T-helper 1 cell treated with Interleukin-12 subunit alpha and Interleukin-12 subunit beta and Interleukin-4 antibody, amounts not matched to agents 30 ng/mL and 1 ng/mL, for 36 hours (primary cell): ENCODE measurements around the gene DUOX2. TPM values are rescaled to one million over a fixed set of nuclear protein-coding genes. Genes with fewer than 3 reads are reported as not detected.

Source experiments
- intact Hi-C: fragments of 100-400 bp; cut with micrococcal nuclease; formaldehyde crosslinking; loops from one replicate; pipeline ENCODE4 v1.15.1; 2024
- total RNA-seq: library from RNA; stranded (reverse); gene quantifications from 2 replicates; pipeline ENCODE4 v1.2.3, GENCODE V29; 2022

Gene DUOX2
- total RNA-seq, 1 donor from 2014 or later, result not detected

GRCh38 chr15:45120081-45120972, 6.4 kb upstream of the DUOX2 start:
- intact Hi-C loops, result no loop called here

GRCh38 chr15:45118996-45119395, 5.0 kb upstream of the DUOX2 start:
- intact Hi-C loops, result loop anchor here (2.0 to 10.0 kb wide), 5 partner anchors 14 to 540 kb away; no protein-coding TSS in a partner anchor

GRCh38 chr15:45118131-45118588, 4.2 kb upstream of the DUOX2 start:
- intact Hi-C loops, result loop anchor here (2.0 to 10.0 kb wide), 5 partner anchors 15 to 539 kb away; no protein-coding TSS in a partner anchor

GRCh38 chr15:45117308-45118130, 3.5 kb upstream of the DUOX2 start:
- intact Hi-C loops, result loop anchor here (2.0 to 10.0 kb wide), 5 partner anchors 15 to 539 kb away; no protein-coding TSS in a partner anchor

DNA sequence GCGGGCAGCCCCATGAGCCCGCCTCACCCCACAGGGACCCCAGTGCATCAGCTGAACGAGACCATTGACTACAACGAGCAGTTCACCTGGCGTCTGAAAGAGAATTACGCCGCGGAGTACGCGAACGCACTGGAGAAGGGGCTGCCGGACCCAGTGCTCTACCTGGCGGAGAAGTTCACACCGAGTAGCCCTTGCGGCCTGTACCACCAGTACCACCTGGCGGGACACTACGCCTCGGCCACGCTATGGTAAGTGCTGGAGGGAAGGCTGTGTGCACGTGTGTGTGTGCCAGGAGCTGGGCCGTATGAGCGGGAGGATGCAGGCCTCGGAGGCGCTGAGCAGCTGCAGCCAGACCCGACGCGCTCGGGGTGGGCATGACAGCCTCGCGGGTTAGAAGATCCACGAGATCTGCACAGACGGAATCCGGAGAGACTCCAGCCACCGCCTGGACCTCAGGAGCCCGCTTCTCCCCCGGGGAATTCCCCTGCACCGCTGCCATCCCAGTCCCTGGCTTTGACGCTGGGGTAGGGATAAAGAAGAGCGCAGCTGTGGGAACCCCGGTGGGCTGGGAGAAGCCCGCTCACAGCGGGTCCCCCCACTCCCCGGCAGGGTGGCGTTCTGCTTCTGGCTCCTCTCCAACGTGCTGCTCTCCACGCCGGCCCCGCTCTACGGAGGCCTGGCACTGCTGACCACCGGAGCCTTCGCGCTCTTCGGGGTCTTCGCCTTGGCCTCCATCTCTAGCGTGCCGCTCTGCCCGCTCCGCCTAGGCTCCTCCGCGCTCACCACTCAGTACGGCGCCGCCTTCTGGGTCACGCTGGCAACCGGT, 2.7 kb upstream of the DUOX2 start:
- intact Hi-C loops, result loop anchor here (10.0 kb wide), 1 partner anchor 262 kb away; no protein-coding TSS in a partner anchor

DNA sequence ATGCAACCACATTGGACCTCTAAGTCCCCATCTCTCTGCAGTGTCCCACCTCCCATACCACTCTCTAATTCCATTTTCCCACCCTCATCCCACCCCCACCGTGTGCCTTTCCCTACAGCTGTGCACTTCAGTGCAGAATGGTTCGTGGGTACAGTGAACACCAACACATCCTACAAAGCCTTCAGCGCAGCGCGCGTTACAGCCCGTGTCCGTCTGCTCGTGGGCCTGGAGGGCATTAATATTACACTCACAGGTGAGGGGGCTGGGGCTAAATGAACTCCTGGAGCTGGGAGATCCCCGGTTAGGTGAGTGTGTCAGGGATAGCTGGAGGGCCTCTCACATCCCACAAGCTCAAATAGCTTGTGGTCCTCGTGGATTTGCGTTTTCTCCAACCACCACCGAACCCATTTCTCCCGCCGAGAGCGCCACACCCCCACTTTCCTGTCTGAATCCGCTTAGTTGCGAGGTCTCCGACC, 2.1 kb upstream of the DUOX2 start:
- intact Hi-C loops, result loop anchor here (10.0 kb wide), 1 partner anchor 261 kb away; no protein-coding TSS in a partner anchor

GRCh38 chr15:45115312-45115820, 1.4 kb upstream of the DUOX2 start:
- intact Hi-C loops, result loop anchor here (10.0 kb wide), 1 partner anchor 261 kb away; no protein-coding TSS in a partner anchor

GRCh38 chr15:45114751-45115085, 746 bp upstream of the DUOX2 start:
- intact Hi-C loops, result loop anchor here (10.0 kb wide), 1 partner anchor 260 kb away; no protein-coding TSS in a partner anchor

GRCh38 chr15:45113380-45113990, 487 bp downstream of the DUOX2 start:
- intact Hi-C loops, result loop anchor here (10.0 kb wide), 1 partner anchor 259 kb away; no protein-coding TSS in a partner anchor

DNA sequence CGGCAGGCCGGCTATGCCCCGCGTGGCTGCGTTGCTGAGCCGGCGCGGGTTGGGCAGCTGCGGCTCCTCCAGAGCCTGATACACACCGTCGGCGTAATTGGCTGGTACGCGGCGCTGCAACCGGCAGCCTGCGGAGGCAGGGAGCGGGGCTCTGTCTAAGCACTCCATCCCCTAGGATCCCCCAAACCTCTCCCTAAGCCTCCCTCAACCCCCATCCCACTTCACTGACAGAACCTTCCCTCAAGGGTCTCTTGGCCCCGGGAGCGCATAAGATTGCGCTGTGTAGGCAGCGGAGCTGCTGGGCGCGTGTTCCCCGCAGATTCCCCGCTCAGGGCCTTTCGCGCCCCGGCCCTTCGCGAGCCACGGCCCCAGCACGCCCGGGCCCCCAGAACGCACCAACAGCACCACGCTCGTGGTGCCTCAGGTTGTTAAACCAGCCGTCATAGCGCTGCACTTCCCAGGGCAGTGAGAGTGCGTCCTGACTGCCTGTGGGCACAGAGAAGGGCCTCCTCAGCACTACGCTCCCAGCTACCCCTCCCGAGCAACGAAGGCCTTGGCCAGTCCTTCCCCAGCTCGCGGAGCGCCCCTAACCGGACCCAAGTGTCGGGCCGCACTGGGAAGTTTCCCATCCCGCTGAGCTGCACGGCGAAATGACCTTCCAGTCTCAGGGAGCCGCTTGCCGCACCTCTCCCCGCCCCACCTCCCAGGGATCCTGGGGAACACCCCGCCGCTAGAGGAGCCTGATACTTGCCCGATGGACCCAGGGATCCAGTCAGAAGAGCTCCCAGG, 1.2 kb downstream of the DUOX2 start:
- intact Hi-C loops, result loop anchor here (10.0 kb wide), 1 partner anchor 258 kb away; no protein-coding TSS in a partner anchor

DNA sequence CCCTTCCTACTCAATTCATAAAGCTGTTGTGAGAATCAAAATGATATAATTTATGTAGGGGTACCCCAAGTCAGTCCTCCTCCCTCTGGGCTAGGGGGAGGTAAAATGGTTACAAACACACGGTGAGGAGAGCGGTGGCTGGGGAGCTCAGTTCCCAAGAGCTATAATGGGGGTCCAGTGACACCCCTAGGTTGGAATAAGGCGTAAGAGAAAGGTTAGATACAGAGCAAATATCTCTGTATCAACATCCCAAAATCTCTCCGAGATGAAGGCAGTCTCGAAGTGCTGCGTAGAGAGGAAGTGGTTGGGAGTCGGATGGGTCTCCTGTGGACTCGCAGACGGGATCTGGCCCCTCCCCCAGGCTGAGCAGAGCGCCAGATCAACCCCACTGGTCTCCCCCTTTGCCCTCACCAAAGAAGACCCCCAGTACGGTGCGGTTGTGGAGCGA, 1.8 kb downstream of the DUOX2 start:
- intact Hi-C loops, result loop anchor here (10.0 kb wide), 1 partner anchor 257 kb away; no protein-coding TSS in a partner anchor

DNA sequence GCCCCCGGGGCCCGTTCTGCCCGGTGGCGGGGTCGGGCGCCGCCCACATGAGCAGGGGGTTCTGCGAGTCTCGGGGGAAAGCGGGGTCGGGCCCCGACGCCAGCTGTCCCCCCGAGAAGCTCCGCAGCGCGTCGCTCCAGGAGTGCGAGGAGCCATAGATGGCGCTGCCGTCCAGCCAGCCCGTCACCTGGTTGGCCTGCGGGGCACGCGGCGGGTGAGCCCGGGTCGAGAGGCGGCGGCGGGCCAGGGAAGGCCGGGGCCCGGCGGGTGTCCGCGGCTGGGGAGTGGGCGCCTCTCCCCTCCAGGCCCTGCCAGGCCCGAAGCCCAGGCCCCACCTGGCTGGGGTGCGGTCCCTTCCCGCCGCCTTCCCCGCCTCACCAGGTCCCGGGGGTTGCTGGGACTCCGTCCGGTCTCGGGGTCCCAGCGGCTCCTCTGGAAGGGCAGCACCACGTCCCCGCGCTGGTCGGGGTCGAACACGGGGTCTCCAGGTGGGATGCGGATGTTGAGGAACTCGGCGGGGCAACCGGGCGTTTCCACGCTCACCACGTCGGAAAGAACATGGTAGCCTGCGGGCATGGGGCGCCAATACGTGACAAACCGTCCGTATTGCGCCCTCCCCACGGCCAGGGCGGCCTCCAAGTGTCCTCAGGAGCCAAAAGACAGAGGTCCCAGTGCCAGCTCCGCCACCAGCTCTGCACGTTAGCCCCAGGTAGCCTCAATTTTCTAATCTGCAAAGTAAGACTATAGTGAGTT, 2.4 kb downstream of the DUOX2 start:
- intact Hi-C loops, result loop anchor here (10.0 kb wide), 1 partner anchor 257 kb away; no protein-coding TSS in a partner anchor

DNA sequence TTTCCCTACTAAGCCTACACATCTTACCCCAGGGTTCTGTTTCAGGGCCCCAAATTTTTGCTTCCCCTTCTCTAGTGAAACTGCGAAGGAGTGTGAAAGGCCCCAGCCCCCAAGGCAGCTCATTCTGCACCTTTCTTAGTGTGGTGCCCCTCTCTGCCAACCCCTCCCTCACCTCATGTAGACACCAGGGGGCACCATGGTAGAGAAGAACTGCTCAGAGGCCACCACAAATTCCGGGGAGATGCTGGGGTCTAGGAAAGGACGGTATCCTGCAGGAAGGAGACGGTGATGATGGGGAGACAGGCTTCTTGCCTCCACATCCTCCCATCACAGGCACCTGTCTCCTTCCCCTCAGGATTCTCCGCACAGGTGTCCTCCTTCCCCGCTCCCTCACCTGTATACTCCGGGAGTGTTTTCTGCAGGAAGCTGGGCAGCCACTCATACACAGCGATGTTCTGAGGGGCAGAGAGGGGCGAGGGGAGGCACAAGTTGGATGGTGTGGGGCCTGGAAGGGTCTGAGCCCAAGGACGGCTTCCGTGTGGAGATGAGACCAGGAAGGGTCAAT, 3.6 kb downstream of the DUOX2 start:
- intact Hi-C loops, result loop anchor here (10.0 kb wide), 1 partner anchor 256 kb away; no protein-coding TSS in a partner anchor

- intact Hi-C loops, result no loop called here
Measured at GRCh38 chr15:45107941-45108630, 5.9 kb downstream of the DUOX2 start.

- intact Hi-C loops, result no loop called here
Measured at GRCh38 chr15:45106002-45106790, 7.8 kb downstream of the DUOX2 start.

- intact Hi-C loops, result no loop called here
Measured at GRCh38 chr15:45105586-45105985, 8.4 kb downstream of the DUOX2 start.
